HepG2 (cell line): Measurements from ENCODE around the gene ZNF582. TPM values are rescaled to one million over a fixed set of nuclear protein-coding genes. Genes with fewer than 3 reads are reported as not detected.

Experiments
- ELF3 ChIP-seq: IDR thresholded peaks from 2 replicates; pipeline ENCODE4 v1.6.1; 2016; ENCODE audit warnings: missing genetic modification reagents, missing compliant biosample characterization
- EP300 ChIP-seq, 3 experiments: sonication (generic) in 1 of 3; formaldehyde crosslinking in 1 of 3; IDR thresholded peaks; 2 replicates each; pipeline versions ENCODE4 v1.5.1 to v1.6.1; 2011 to 2020; ENCODE audit warnings: low read depth in 2 of 3, low read length in 2 of 3, borderline replicate concordance in 1 of 3, improper control_type of control experiment in 1 of 3, mild to moderate bottlenecking in 1 of 3, missing genetic modification reagents in 1 of 3, moderate library complexity in 1 of 3
- FOXJ3 ChIP-seq: sonication (generic); formaldehyde crosslinking; IDR thresholded peaks from 2 replicates; pipeline ENCODE4 v1.4.0; 2020; ENCODE audit warnings: missing genetic modification reagents, mild to moderate bottlenecking, borderline replicate concordance
- FOXP1 ChIP-seq, 2 experiments: fragments of 450-650 bp in 1 of 2; IDR thresholded peaks; 2 replicates each; pipeline ENCODE4 v1.6.1; 2017 to 2018; ENCODE audit warnings: antibody characterized with exemption in 1 of 2
- GMEB1 ChIP-seq: sonication (generic); formaldehyde crosslinking; IDR thresholded peaks from 2 replicates; pipeline ENCODE4 v1.5.1; 2020; ENCODE audit warnings: missing genetic modification reagents, mild to moderate bottlenecking, borderline replicate concordance
- HMG20A ChIP-seq: IDR thresholded peaks from 2 replicates; pipeline ENCODE4 v1.6.1; 2016; ENCODE audit warnings: borderline replicate concordance
- HMG20B ChIP-seq: conservative IDR thresholded peaks from 2 replicates; pipeline ENCODE4 v1.6.1; 2016; ENCODE audit warnings: missing genetic modification reagents, missing compliant biosample characterization
- HNF1A ChIP-seq, 2 experiments: sonication (generic) in 1 of 2; formaldehyde crosslinking in 1 of 2; IDR thresholded peaks; 2 replicates each; pipeline versions ENCODE4 v1.4.0 to v1.6.1; 2016 to 2020; ENCODE audit warnings: borderline replicate concordance in 1 of 2, low read depth in 1 of 2, mild to moderate bottlenecking in 1 of 2, missing genetic modification reagents in 1 of 2
- KDM6A ChIP-seq: IDR thresholded peaks from 2 replicates; pipeline ENCODE4 v1.6.1; 2016; ENCODE audit warnings: low read depth
- MAF1 ChIP-seq: sonication (generic); formaldehyde crosslinking; IDR thresholded peaks from 2 replicates; pipeline ENCODE4 v1.5.0; 2020; ENCODE audit warnings: missing genetic modification reagents, borderline replicate concordance
- NCOA2 ChIP-seq: sonication (generic); formaldehyde crosslinking; IDR thresholded peaks from 2 replicates; pipeline ENCODE4 v1.8.0; 2022; ENCODE audit warnings: inconsistent platforms
- NFIC ChIP-seq: IDR thresholded peaks from 2 replicates; pipeline ENCODE4 v1.6.1; 2012; ENCODE audit warnings: mild to moderate bottlenecking, low read length, inconsistent platforms
- NR2F2 ChIP-seq: IDR thresholded peaks from 2 replicates; pipeline ENCODE4 v1.6.1; 2012; ENCODE audit warnings: low read depth, inconsistent platforms, borderline replicate concordance
- RBFOX2 ChIP-seq: fragments of 200-400 bp; formaldehyde crosslinking; IDR thresholded peaks from 2 replicates; pipeline ENCODE4 v1.6.1; 2017; ENCODE audit warnings: low read depth, mild to moderate bottlenecking, low read length
- RBM39 ChIP-seq: fragments of 200-400 bp; formaldehyde crosslinking; IDR thresholded peaks from one replicate; pipeline ENCODE4 v1.6.1; 2018; ENCODE audit warnings: antibody characterized with exemption, mild to moderate bottlenecking, low read depth, low read length; ENCODE audit not compliant: poor library complexity, severe bottlenecking
- SAP130 ChIP-seq: IDR thresholded peaks from 2 replicates; pipeline ENCODE4 v1.6.1; 2016; ENCODE audit warnings: low read depth
- SOX5 ChIP-seq: IDR thresholded peaks from 2 replicates; pipeline ENCODE4 v1.6.1; 2016; ENCODE audit warnings: borderline replicate concordance
- SOX6 ChIP-seq, 2 experiments: fragments of 450-650 bp in 1 of 2; sonication (generic) in 1 of 2; formaldehyde crosslinking in 1 of 2; IDR thresholded peaks; 2 replicates each; pipeline versions ENCODE4 v1.4.0 to v1.6.1; 2017 to 2020; ENCODE audit warnings: antibody characterized with exemption in 1 of 2, mild to moderate bottlenecking in 1 of 2, missing genetic modification reagents in 1 of 2
- SP4 ChIP-seq: sonication (generic); formaldehyde crosslinking; IDR thresholded peaks from 2 replicates; pipeline ENCODE4 v1.8.1; 2023; ENCODE audit warnings: mild to moderate bottlenecking, missing genetic modification reagents
- THAP11 ChIP-seq: IDR thresholded peaks from 2 replicates; pipeline ENCODE4 v1.6.1; 2016; ENCODE audit warnings: missing biosample characterization, missing genetic modification reagents
- ZGPAT ChIP-seq: IDR thresholded peaks from 2 replicates; pipeline ENCODE4 v1.6.1; 2016; ENCODE audit warnings: mild to moderate bottlenecking
- ZNF24 ChIP-seq: fragments of 450-650 bp; IDR thresholded peaks from 2 replicates; pipeline ENCODE4 v1.6.1; 2017; ENCODE audit warnings: antibody characterized with exemption, mild to moderate bottlenecking
- ZNF740 ChIP-seq: sonication (generic); formaldehyde crosslinking; IDR thresholded peaks from 2 replicates; pipeline ENCODE4 v1.4.0; 2020; ENCODE audit warnings: missing genetic modification reagents
- polyA plus RNA-seq, 8 experiments: library from polyadenylated mRNA; depleted of rRNA in 3 of 8; stranded (reverse) in 7 of 8; unstranded in 1 of 8; fragments of >200 nt; fragmentation: Illumina TruSeq in 4 of 8; extraction: Trizol in 4 of 8; gene quantifications; 2 replicates each; pipeline versions ENCODE4 v1.2.1 to v1.2.3, GENCODE V29; 2011 to 2016; ENCODE audit warnings: low read depth in 4 of 8, missing spikeins in 1 of 8, mixed read lengths in 1 of 8; ENCODE audit not compliant: insufficient read depth in 1 of 8
- total RNA-seq, 5 experiments: library from RNA; depleted of rRNA; stranded (reverse); fragments of >200 nt; fragmentation: Illumina TruSeq; extraction: Trizol; gene quantifications; 2 replicates each; pipeline ENCODE4 v1.2.3, GENCODE V29; 2016; ENCODE audit warnings: low read depth in 1 of 5

Gene ZNF582
- total and polyA plus RNA-seq, 2 of the 13 experiments (the other 11 are each of a cell fraction or from before 2014, with no cell fraction given): 0.83 to 1.6 TPM

DNA sequence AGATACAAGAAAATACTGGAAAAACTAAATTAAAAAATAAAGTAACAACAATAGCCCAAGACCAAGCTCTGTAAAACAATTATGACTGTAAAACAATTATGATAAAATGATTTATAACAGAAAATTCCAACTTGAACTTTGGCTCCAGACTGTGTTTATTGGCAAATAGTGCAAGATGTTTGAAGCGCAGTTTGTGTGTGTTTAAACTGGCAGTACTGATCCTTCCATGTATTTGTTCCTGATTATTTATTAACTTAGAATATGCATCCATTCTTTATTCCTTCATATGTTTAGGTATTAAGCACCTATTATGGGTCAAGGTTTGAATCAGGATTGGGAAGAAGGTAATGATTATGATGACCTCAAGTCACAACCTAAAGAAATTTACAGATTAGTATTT is 37.8 kb downstream of the ZNF582 start (continued):
- TF ChIP-seq ZGPAT: 0 out of 2 replicates have a peak, but pooled peaks have one; percentile 28
- TF ChIP-seq HMG20B (CRISPR knock-in tag): no peak
- TF ChIP-seq NCOA2 (CRISPR knock-in tag): peak; percentile 62
- TF ChIP-seq ZNF740 (CRISPR knock-in tag): no peak
- no peak for TF ChIP-seq SOX6 (IDR thresholded peaks at IDR 0.05)
- TF ChIP-seq SOX6 (CRISPR knock-in tag; IDR thresholded peaks at IDR 0.05): peak; percentile 33; the same call in 1 of the 2 replicates
- peak; percentile 72; the same call in 1 of the 2 replicates for TF ChIP-seq FOXJ3 (CRISPR knock-in tag)
- TF ChIP-seq NFIC: peak; percentile 49; the same call in 1 of the 2 replicates
- TF ChIP-seq SAP130: peak; percentile 24; the same call in 1 of the 2 replicates
- TF ChIP-seq HNF1A (IDR thresholded peaks at IDR 0.05; ENCODE audit: low read depth): peak; percentile 87
- peak; percentile 86; the same call in 1 of the 2 replicates for TF ChIP-seq HNF1A (CRISPR knock-in tag; IDR thresholded peaks at IDR 0.05; ENCODE audit: borderline replicate concordance)
- peak; percentile 46; the same call in 1 of the 2 replicates for TF ChIP-seq KDM6A
- no peak for TF ChIP-seq GMEB1
- TF ChIP-seq RBM39: no peak
- no peak for TF ChIP-seq RBFOX2
- TF ChIP-seq THAP11: 0 out of 2 replicates have a peak, but pooled peaks have one; percentile 27
- no peak for TF ChIP-seq SP4 (CRISPR knock-in tag)
- no peak for TF ChIP-seq FOXP1 (IDR thresholded peaks at IDR 0.05)
- TF ChIP-seq FOXP1 (CRISPR knock-in tag; IDR thresholded peaks at IDR 0.05): peak; percentile 83
- peak in 1 of 2 experiments; percentile 60; a peak in 2 of 4 replicates for TF ChIP-seq EP300 (IDR thresholded peaks at IDR 0.05; ENCODE audit: low read depth in 2 of 2, low read length in 2 of 2)
- no peak for TF ChIP-seq EP300 (CRISPR knock-in tag; IDR thresholded peaks at IDR 0.05; ENCODE audit: borderline replicate concordance)
- peak; percentile 48; the same call in 1 of the 2 replicates for TF ChIP-seq ELF3
- no peak for TF ChIP-seq MAF1 (CRISPR knock-in tag)
- TF ChIP-seq HMG20A: 0 out of 2 replicates have a peak, but pooled peaks have one; percentile 13
- peak; percentile 42; the same call in 1 of the 2 replicates for TF ChIP-seq NR2F2
- TF ChIP-seq ZNF24: no peak
- peak; percentile 44; the same call in 1 of the 2 replicates for TF ChIP-seq SOX5 (CRISPR knock-in tag)
